Esophagus mucosa (tissue), 1 donor: ENCODE results near the gene ITGA2B. TPM values are rescaled to one million over a fixed set of nuclear protein-coding genes. Genes with fewer than 3 reads are reported as not detected.
A peak's percentile ranks its signal among the peaks of the same experiment; 100 is the strongest.
"Not testable (repeated sequence)": the region's sequence is repeated elsewhere in the genome, so short reads cannot be mapped to it uniquely, and the experiment has no call there.

Experiments
- ATAC-seq: fragments of 200-7000 bp; cut with Tn5 transposase; one replicate; pipeline ENCODE4 v1.9.1; 2020
- total RNA-seq: library from RNA; stranded (reverse); gene quantifications from one replicate; pipeline ENCODE4 v1.2.4, GENCODE V29; 2023
- donor health status: DM: yes; HTN: yes; CAD: no.

ITGA2B gene
- total RNA-seq, 1 donor from 2014 or later: 0.68 TPM

DNA sequence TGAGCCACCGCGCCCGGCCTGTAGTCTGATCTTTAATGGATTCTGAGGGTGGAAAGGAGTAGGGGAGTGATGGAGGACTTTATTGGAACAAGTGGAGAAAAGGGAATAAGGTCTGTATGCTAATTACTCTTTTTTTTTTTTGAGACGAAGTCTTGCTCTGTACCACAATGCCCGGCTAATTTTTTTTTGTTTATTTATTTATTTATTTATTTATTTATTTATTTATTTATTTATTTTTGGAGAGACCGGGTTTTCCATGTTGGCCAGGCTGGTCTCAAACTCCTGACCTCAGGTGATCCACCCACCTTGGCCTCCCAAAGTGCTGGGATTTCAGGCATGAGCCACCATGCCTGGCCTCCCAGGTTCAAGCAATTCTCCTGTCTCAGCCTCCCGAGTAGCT lies 59.9 kb downstream of the ITGA2B start:
- not testable (repeated sequence) for ATAC-seq

DNA sequence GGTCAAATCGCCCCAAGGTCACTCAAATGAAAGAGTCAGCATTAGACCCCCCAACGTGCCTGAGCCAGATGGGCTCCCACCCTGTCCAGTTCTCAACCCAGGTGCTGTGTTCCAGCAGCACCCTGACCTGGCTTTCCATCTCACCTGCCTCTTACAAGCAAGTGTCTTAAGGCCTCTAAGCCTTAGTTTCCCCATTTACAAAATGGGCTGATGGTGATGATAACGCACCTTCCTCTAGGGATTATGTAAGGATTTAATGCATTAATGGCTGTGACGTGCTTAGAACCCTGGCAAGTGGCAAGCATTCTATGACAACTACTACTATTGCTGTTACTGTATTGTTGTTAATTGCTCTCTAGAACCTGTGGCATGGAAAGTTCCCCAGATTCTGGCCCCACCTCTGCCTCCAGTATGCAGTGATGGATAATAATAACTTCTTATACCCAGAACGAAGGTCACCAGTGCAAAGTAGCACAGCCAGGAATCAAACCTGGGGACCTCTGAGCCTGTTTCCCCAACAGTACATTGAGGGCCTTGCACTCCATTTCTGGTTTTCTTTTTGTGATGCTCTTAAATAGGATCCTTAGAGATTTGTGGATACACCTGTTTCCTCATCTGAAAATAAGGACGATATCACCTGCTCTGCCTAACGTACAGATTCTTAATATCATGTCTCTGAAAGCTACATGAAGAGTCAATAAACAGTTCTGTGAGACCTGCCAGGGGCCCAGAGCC lies 61.6 kb downstream of the ITGA2B start:
- no peak for ATAC-seq

DNA sequence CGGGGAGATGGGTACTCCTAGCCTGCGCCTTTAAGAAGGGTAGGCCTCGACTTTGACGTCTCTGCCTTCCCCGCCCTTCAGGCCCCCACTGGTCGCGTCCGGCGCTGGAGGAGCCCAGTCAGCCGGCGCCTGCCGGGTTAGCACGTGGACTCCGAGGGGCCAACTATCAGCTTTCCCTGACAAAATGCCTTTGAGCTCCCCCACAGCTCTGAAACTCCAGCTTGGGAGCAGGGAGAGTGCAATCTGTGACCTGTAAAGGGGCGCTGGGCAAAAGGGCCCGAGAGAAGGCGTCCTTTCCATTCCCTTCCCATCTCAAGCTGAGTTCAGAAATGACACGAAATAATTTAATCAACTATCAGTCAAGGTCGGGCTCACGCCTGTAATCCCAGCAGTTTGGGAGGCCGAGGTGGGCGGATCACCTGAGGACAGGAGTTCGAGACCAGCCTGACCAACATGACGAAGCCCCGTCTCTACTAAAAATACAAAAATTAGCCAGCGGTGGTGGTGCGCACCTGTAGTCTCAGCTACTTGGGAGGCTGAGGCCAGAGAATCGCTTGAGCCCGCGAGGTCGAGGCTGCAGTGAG lies 62.5 kb downstream of the ITGA2B start:
- peak; percentile 76 for ATAC-seq

- ATAC-seq: peak; percentile 89
Observed at GRCh38 chr17:44324571-44325275, 64.7 kb downstream of the ITGA2B start, which contains the start of gene SLC25A39. SLC25A39 (minus strand) TSS chr17:44324823; CDS start chr17:44323562, 1,261 bp downstream.

- peak; percentile 20 for ATAC-seq
Observed at GRCh38 chr17:44324092-44324570, 65.3 kb downstream of the ITGA2B start.

GRCh38 chr17:44323359-44324091 lies 65.9 kb downstream of the ITGA2B start:
- no peak for ATAC-seq

GRCh38 chr17:44322236-44322895 lies 67.1 kb downstream of the ITGA2B start:
- no peak for ATAC-seq

Other genes with a start within 250 kb of the ITGA2B start
- gene HROB, start 247.7 kb downstream of the ITGA2B start, total RNA-seq: 6.3 TPM
- not detected for gene ASB16, start 218.9 kb downstream of the ITGA2B start, total RNA-seq
- 18.2 TPM for gene TMUB2, start 202.7 kb downstream of the ITGA2B start, total RNA-seq
- gene ATXN7L3, start 189.8 kb downstream of the ITGA2B start, total RNA-seq: 61.6 TPM
- 60.7 TPM for gene UBTF, start 170.0 kb downstream of the ITGA2B start, total RNA-seq
- gene SLC4A1, start 121.5 kb downstream of the ITGA2B start, total RNA-seq: not detected
- gene RUNDC3A, start 81.0 kb downstream of the ITGA2B start, total RNA-seq: 6.0 TPM
- 126 TPM for gene SLC25A39, start 64.8 kb downstream of the ITGA2B start, total RNA-seq
- gene GRN, start 44.3 kb downstream of the ITGA2B start, total RNA-seq: 767 TPM
- 1.1 TPM for gene FAM171A2, start 25.8 kb downstream of the ITGA2B start, total RNA-seq
- 24.7 TPM for gene GPATCH8, start 113.8 kb upstream of the ITGA2B start, total RNA-seq
- gene FZD2, start 167.8 kb upstream of the ITGA2B start, total RNA-seq: 0.60 TPM